ENCODE results near the gene EVC2. TPM values are rescaled to one million over a fixed set of nuclear protein-coding genes. Genes with fewer than 3 reads are reported as not detected.

The EVC2 gene
- total and polyA plus RNA-seq, 4 donors: 1.7 to 6.6 (median 2.3) TPM

- Histone ChIP-seq H3K27ac (ENCODE audit: low read depth, low read length) (no peak overlapping the region), H3K36me3 (ENCODE audit: control insufficient read depth, insufficient read depth, low read length) (peaks cover 17% of the 10 kb centered on the region), H3K4me1 (ENCODE audit: control insufficient read depth, insufficient read depth, low read length) (peaks cover 3% of the 10 kb centered on the region), H3K27me3 (ENCODE audit: control insufficient read depth, insufficient read depth, low read length) (no peaks in the 10 kb centered on the region), H3K4me3 (ENCODE audit: low read depth, low read length) (no peak overlapping the region), H3K9me3 (ENCODE audit: control insufficient read depth, insufficient read depth, low read length) (no peaks in the 10 kb centered on the region)
- DNase-seq (ENCODE audit: low read depth in 4 of 6, low spot score in 6 of 6): no peak
- WGBS (ENCODE audit: insufficient coverage): 89% methylated on average over 6 of the region's 7 CpGs
Measured at GRCh38 chr4:5691491-5692132, 16.7 kb downstream of the EVC2 start.

GRCh38 chr4:5689065-5689464, 19.3 kb downstream of the EVC2 start:
- Histone ChIP-seq H3K27ac (ENCODE audit: low read depth, low read length) (no peak overlapping the region), H3K27me3 (ENCODE audit: control insufficient read depth, insufficient read depth, low read length) (no peaks in the 10 kb centered on the region), H3K4me1 (ENCODE audit: control insufficient read depth, insufficient read depth, low read length) (peaks cover 3% of the 10 kb centered on the region), H3K36me3 (ENCODE audit: control insufficient read depth, insufficient read depth, low read length) (peaks cover 25% of the 10 kb centered on the region), H3K4me3 (ENCODE audit: low read depth, low read length) (no peak overlapping the region), H3K9me3 (ENCODE audit: control insufficient read depth, insufficient read depth, low read length) (peaks cover 2% of the 10 kb centered on the region)
- 90% methylated on average over 6 of the region's 8 CpGs for WGBS (ENCODE audit: insufficient coverage)
- DNase-seq (ENCODE audit: low read depth in 4 of 6, low spot score in 6 of 6): no peak

DNA sequence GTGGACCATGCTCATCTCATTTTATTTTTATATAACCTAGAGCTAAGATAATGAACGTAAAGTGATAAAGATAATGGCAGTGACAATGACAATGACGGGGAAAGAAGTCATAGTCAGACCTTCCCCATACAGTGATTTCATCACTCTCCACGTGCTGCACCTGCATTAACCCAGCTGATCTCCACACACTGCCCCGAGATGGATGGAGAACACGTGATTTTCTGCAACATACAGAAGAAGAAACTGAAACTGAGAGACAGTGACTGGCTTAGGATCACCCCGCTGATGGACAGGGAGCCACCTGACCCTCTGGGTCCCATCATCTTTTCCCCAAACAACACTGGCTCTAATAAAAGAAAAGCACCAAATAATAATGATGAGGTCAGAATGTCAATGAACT, 22.0 kb downstream of the EVC2 start:
- peaks cover 25% of the 10 kb centered on the region for H3K36me3 ChIP-seq (ENCODE audit: control insufficient read depth, insufficient read depth, low read length)
- WGBS (ENCODE audit: insufficient coverage): 70% methylated on average over 2 of the region's 6 CpGs
- peaks cover 2% of the 10 kb centered on the region for H3K9me3 ChIP-seq (ENCODE audit: control insufficient read depth, insufficient read depth, low read length)
- no peak for DNase-seq (ENCODE audit: low read depth in 4 of 6, low spot score in 6 of 6)
- H3K4me3 ChIP-seq (ENCODE audit: low read depth, low read length): no peak overlapping the region
- peaks cover 3% of the 10 kb centered on the region for H3K4me1 ChIP-seq (ENCODE audit: control insufficient read depth, insufficient read depth, low read length)
- no peaks in the 10 kb centered on the region for H3K27me3 ChIP-seq (ENCODE audit: control insufficient read depth, insufficient read depth, low read length)
- no peak overlapping the region for H3K27ac ChIP-seq (ENCODE audit: low read depth, low read length)

DNA sequence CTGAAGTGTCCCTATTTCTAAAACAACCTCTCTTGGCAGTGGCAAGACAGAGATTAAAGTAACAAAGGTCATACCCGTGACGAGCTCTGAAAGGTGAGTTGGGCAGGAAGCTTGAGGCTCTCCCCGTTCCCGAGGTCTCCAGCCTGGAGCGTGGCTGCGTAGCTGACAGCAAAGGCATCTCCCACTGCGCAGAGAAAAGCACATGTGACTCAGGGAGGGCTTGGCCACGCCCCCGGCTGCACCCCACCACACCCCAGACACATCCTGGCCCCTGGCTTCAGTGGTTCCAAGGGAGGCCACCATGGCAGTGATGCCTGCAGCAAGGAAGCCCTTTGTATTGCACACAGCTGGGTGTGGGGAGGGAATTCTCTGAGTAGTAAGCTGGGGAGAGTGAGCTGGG, 23.1 kb downstream of the EVC2 start:
- Histone ChIP-seq H3K27me3 (ENCODE audit: control insufficient read depth, insufficient read depth, low read length) (no peaks in the 10 kb centered on the region), H3K4me3 (ENCODE audit: low read depth, low read length) (no peak overlapping the region), H3K36me3 (ENCODE audit: control insufficient read depth, insufficient read depth, low read length) (peaks cover 29% of the 10 kb centered on the region), H3K4me1 (ENCODE audit: control insufficient read depth, insufficient read depth, low read length) (peaks cover 3% of the 10 kb centered on the region), H3K27ac (ENCODE audit: low read depth, low read length) (no peak overlapping the region), H3K9me3 (ENCODE audit: control insufficient read depth, insufficient read depth, low read length) (peaks cover 2% of the 10 kb centered on the region)
- WGBS (ENCODE audit: insufficient coverage): 98% methylated on average over 7 of the region's 9 CpGs
- no peak for DNase-seq (ENCODE audit: low read depth in 4 of 6, low spot score in 6 of 6)

- 77% methylated on average over 9 of the region's 10 CpGs for WGBS (ENCODE audit: insufficient coverage)
- H3K27me3 ChIP-seq (ENCODE audit: control insufficient read depth, insufficient read depth, low read length): no peaks in the 10 kb centered on the region
- H3K4me1 ChIP-seq (ENCODE audit: control insufficient read depth, insufficient read depth, low read length): no peaks in the 10 kb centered on the region
- no peak for DNase-seq (ENCODE audit: low read depth in 4 of 6, low spot score in 6 of 6)
- no peak overlapping the region for H3K4me3 ChIP-seq (ENCODE audit: low read depth, low read length)
- no peak overlapping the region for H3K27ac ChIP-seq (ENCODE audit: low read depth, low read length)
- peaks cover 29% of the 10 kb centered on the region for H3K36me3 ChIP-seq (ENCODE audit: control insufficient read depth, insufficient read depth, low read length)
- H3K9me3 ChIP-seq (ENCODE audit: control insufficient read depth, insufficient read depth, low read length): peaks cover 2% of the 10 kb centered on the region
Measured at GRCh38 chr4:5683566-5683965, 24.8 kb downstream of the EVC2 start.

DNA sequence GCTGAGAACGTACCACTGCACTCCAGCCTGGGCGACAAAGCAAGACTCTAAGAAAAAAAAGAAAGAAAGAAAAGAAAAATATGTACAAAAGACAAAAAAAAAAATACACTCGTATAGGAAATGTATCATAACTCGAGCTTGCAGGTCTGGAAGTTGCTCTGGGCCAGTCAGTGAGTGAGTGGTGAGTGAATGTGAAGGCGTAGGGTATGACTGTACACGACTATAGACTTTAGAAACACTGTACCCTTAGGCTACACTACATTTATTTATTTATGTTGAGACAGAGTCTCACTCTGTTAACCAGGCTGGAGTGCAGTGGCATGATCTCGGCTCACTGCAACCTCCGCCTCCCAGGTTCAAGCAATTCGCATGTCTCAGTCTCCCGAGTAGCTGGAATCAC, 29.4 kb downstream of the EVC2 start:
- H3K36me3 ChIP-seq (ENCODE audit: control insufficient read depth, insufficient read depth, low read length): peaks cover 15% of the 10 kb centered on the region
- H3K9me3 ChIP-seq (ENCODE audit: control insufficient read depth, insufficient read depth, low read length): no peaks in the 10 kb centered on the region
- H3K27ac ChIP-seq (ENCODE audit: low read depth, low read length): no peak overlapping the region
- no peak overlapping the region for H3K4me3 ChIP-seq (ENCODE audit: low read depth, low read length)
- no peaks in the 10 kb centered on the region for H3K4me1 ChIP-seq (ENCODE audit: control insufficient read depth, insufficient read depth, low read length)
- DNase-seq (ENCODE audit: low read depth in 4 of 6, low spot score in 6 of 6): no peak
- no peaks in the 10 kb centered on the region for H3K27me3 ChIP-seq (ENCODE audit: control insufficient read depth, insufficient read depth, low read length)
- 100% methylated on average over 5 of the region's 10 CpGs for WGBS (ENCODE audit: insufficient coverage)

- WGBS (ENCODE audit: insufficient coverage): 88% methylated on average over 2 of the region's 8 CpGs
- Histone ChIP-seq H3K27ac (ENCODE audit: low read depth, low read length) (no peak overlapping the region), H3K36me3 (ENCODE audit: control insufficient read depth, insufficient read depth, low read length) (peaks cover 15% of the 10 kb centered on the region), H3K9me3 (ENCODE audit: control insufficient read depth, insufficient read depth, low read length) (no peaks in the 10 kb centered on the region), H3K4me3 (ENCODE audit: low read depth, low read length) (no peak overlapping the region), H3K4me1 (ENCODE audit: control insufficient read depth, insufficient read depth, low read length) (no peaks in the 10 kb centered on the region), H3K27me3 (ENCODE audit: control insufficient read depth, insufficient read depth, low read length) (no peaks in the 10 kb centered on the region)
- no peak for DNase-seq (ENCODE audit: low read depth in 4 of 6, low spot score in 6 of 6)
Measured at GRCh38 chr4:5676763-5677162, 31.6 kb downstream of the EVC2 start.

GRCh38 chr4:5666741-5667140, 41.6 kb downstream of the EVC2 start:
- Histone ChIP-seq H3K4me1 (ENCODE audit: control insufficient read depth, insufficient read depth, low read length) (no peaks in the 10 kb centered on the region), H3K36me3 (ENCODE audit: control insufficient read depth, insufficient read depth, low read length) (peaks cover 4% of the 10 kb centered on the region), H3K27me3 (ENCODE audit: control insufficient read depth, insufficient read depth, low read length) (no peaks in the 10 kb centered on the region), H3K27ac (ENCODE audit: low read depth, low read length) (no peak overlapping the region), H3K9me3 (ENCODE audit: control insufficient read depth, insufficient read depth, low read length) (no peaks in the 10 kb centered on the region), H3K4me3 (ENCODE audit: low read depth, low read length) (no peak overlapping the region)
- DNase-seq (ENCODE audit: low read depth in 4 of 6, low spot score in 6 of 6): peak in 1 of 6 donors; percentile 62
- WGBS (ENCODE audit: insufficient coverage): no CpG with 5 or more reads among the region's 1 CpG

GRCh38 chr4:5664778-5665177, 43.6 kb downstream of the EVC2 start:
- no peaks in the 10 kb centered on the region for H3K27me3 ChIP-seq (ENCODE audit: control insufficient read depth, insufficient read depth, low read length)
- H3K27ac ChIP-seq (ENCODE audit: low read depth, low read length): no peak overlapping the region
- H3K36me3 ChIP-seq (ENCODE audit: control insufficient read depth, insufficient read depth, low read length): peaks cover 4% of the 10 kb centered on the region
- DNase-seq (ENCODE audit: low read depth in 4 of 6, low spot score in 6 of 6): no peak
- no peak overlapping the region for H3K4me3 ChIP-seq (ENCODE audit: low read depth, low read length)
- H3K9me3 ChIP-seq (ENCODE audit: control insufficient read depth, insufficient read depth, low read length): no peaks in the 10 kb centered on the region
- no peaks in the 10 kb centered on the region for H3K4me1 ChIP-seq (ENCODE audit: control insufficient read depth, insufficient read depth, low read length)
- 97% methylated on average over 12 of the region's 12 CpGs for WGBS (ENCODE audit: insufficient coverage)

- Histone ChIP-seq H3K36me3 (ENCODE audit: control insufficient read depth, insufficient read depth, low read length) (peaks cover 4% of the 10 kb centered on the region), H3K4me1 (ENCODE audit: control insufficient read depth, insufficient read depth, low read length) (peaks cover 3% of the 10 kb centered on the region), H3K27ac (ENCODE audit: low read depth, low read length) (no peak overlapping the region), H3K4me3 (ENCODE audit: low read depth, low read length) (no peak overlapping the region), H3K27me3 (ENCODE audit: control insufficient read depth, insufficient read depth, low read length) (no peaks in the 10 kb centered on the region), H3K9me3 (ENCODE audit: control insufficient read depth, insufficient read depth, low read length) (no peaks in the 10 kb centered on the region)
- DNase-seq (ENCODE audit: low read depth in 4 of 6, low spot score in 6 of 6): no peak
- 100% methylated on average over 1 of the region's 1 CpG for WGBS (ENCODE audit: insufficient coverage)
Measured at GRCh38 chr4:5662555-5662954, 45.8 kb downstream of the EVC2 start.
